Stimulated activated CD8-positive, alpha-beta memory T cell treated with anti-CD3 and anti-CD28 coated beads, Interleukin-7, amount 100 ng/mL, for 4 hours (primary cell): ENCODE data around the gene MARK1.

Experiments used
- DNase-seq, 2 donors: peaks; one replicate each; pipeline ENCODE4 v3.0.0-alpha.2; 2020; ENCODE audit warnings: low read depth in 2 of 2

The MARK1 gene

DNA sequence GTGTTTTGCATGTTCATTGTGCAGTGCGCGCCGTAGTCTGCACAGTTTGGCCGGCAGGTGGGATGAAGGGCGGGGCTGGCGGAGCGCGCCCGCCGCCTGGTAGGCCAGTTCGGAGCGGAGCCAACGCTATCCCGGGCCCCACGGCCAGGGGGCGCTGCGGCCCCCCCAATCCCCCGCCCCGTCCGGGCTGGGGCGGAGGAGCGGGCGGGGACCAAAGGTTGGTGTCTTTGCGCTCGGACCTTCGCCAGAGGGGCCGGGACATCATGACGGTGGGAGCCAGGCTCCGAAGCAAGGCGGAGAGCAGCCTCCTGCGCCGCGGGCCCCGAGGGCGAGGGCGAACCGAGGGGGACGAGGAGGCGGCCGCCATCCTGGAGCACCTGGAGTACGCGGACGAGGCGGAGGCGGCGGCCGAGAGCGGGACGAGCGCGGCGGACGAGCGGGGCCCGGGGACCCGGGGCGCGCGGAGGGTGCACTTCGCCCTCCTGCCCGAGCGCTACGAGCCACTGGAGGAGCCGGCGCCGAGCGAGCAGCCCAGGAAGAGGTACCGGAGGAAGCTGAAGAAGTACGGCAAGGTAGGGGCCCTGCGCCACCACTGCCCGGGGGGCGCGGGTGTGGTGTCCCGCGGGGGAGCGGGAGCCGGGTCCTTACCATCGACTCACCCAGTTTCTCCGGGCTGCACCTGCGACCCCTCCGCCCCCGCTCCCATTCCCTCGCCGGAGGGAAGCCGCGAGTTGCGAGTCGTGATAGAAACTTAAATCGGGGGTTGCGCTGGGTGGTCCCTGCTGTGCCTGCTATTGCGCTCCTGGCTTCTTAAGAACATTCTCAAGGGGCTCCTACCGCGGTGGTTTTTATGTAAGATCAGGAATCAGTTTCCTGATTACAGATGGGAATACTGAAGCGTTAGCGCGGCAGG lies 162.5 kb downstream of the MARK1 start, which contains the start of gene C1orf115:
TSS of gene C1orf115 (plus strand) at position 224 of the 913 bp plus-strand sequence. CDS start at position 264, 40 bp downstream.
- DNase-seq: peak; percentile 12 to 45

DNA sequence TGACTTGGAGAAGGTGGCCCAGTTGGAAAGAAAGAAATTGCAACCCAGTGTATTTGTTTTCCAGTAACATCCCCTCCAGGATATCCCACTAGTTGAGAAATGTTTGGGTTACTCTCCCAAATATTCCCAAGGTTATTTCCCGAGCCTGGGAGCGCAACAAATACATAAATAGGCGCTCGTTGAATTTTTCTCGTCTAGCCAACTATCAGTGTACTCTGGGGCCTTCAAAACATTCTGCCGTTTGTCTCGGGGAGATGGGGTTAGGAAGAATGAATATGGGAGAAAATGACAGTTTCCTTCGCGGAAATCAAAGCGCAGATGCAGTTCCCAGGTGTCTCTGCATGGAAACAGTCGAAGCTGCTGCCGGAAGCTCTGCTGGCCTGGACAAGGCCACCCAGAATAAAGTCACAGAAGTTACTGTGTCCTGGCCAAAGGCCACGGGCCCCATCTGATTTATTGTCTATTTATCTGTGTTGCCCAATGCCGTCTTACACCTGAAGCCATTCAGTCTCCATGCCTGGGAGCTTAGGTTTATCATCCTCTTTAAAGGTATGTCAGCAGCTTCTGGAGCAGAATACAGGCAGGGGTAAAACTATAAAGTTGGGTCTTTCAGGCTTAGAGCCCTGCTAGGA lies 163.2 kb downstream of the MARK1 start:
- DNase-seq: no peak

DNA sequence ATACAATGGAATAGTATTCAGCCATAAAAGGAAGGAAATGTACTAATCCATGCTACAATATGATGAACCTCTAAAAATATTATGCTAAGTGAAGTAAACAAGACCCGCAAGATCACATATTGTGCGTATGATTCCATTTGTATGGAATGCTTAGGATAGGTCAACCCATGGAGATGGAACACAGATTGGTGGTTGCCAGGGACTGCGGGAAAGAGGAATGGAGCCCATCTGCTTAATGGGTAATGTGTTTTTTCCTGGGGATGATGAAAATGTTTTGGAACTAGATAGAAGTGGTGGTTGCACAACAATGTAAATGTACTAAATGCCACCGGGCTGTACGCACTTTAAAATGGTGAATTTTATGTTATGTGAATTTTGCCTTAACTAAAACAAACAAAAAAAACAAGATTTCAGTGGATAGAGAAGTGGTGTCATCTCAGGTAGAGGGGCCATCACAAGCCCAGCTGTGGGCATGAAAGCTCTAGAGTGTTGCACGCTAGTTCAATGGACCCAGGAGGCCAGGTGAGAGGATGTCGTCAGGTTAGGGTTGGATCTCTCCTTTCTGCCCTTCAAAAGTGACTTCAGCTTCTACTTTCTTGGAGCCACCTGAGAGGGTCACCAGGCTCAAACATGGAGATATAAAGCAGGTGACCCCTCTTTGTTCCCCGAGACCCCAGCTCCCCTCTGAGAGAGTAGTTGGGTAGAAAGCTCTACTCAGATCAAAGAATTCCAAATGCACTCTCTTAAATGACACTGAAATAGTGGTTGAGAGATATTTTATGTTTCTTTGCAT lies 164.7 kb downstream of the MARK1 start:
- DNase-seq: no peak

DNA sequence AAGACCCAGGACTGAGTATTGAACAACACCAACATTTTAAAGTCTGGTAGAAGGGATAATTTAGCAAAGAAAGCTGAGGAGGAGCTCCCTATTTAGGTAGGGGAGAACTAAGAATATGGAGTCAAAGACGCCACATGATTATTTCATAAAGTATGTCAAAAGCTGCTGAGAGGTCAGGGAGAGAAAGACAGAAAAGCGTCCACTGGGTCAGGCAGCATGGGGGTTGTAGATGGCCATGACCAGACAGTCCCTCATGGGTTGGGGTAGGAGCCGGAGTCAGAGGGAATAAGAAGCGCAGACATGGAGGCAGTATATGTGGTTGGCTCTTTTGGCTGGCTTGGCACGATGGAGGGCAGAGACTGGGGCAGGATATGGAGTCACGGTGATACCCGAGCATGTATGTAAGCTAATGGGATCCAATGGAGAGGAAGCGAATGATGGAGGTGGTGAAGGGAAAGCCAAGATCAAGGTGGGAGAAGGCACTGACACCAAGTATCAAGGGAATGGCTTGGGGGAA lies 167.0 kb downstream of the MARK1 start:
- no peak for DNase-seq

DNA sequence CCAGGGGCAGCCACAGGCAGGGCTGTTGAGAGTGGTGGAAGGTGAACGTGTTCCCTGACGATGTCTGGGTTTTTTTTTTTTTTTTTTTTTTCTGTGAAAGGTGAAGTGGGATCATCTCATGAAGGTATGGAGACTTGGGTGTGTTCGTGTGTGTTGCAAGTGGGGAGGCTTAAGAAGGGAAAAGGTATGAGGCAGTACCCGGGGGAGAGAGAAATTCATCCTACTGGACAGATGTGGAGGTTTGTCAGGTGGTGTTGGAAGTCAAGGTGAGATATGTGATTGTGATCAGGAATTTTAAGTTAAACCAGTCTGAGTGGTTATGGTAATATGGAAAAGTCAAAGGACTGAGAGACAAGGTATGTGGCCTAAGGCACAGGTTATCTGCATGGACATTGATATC lies 167.5 kb downstream of the MARK1 start:
- no peak for DNase-seq

DNA sequence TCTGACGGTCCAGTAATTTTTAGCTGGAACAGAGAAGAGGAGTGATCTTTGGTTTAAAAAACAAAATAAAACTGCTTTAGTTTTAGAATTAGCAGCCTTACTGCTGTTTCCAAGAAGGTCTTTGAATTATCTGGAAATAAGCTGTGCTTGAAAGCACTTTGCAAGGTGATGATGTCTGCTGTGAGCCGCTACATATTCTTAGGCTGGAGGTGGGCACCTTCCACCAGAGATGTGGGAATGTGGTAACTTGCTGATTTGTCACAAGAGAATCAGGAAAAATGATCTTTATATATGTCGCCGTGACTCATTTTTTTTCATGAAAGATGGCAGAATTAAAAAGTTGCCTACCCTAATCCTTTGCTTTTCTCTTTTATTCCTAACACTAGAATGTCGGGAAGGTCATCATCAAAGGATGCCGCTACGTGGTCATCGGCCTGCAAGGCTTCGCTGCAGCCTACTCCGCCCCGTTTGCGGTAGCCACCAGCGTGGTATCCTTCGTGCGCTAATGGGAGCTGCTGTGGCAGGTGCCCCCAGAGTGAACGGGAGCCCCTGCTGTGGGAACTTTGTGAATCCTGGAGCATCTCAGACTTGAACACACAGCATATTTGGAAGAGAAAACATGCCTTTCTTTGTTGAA lies 168.4 kb downstream of the MARK1 start:
- no peak for DNase-seq

DNA sequence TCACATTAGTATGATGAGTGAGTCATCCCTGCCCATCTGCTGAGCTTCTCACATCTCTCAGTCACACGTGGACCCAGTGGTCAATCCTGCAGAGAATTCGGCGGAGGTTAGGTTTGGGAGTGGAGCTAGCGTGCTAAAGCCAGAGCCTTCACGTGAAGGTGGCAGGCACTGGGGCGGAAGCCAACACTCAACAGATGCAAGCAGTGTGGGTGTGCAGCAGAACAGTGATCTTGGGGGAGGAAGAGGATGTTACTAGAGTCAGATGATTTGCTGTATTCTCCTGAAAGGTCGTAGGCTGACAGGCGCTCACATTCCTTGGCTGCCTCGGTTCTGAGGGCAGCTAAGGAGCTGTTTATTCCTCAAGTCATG lies 168.9 kb downstream of the MARK1 start:
- no peak for DNase-seq

DNA sequence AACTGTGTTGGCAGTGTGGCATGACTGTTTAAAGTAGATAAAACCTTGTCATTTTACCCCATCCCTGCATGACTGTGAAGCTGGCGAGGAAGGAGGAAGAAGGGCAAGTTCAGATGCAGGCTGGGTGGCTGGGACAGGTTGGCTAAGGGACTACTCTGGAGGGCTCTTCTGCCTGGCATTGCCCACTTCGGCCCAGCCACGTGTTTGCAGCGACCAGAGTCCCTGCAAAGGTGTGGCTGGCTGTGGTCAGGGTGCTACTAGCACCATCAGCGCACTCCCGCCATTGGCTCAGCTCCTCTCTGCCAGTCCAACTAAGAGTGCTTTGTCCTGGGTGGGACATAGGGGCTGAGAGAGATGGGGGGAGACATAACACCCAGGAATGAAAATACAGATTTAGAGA lies 169.4 kb downstream of the MARK1 start:
- DNase-seq: no peak

DNA sequence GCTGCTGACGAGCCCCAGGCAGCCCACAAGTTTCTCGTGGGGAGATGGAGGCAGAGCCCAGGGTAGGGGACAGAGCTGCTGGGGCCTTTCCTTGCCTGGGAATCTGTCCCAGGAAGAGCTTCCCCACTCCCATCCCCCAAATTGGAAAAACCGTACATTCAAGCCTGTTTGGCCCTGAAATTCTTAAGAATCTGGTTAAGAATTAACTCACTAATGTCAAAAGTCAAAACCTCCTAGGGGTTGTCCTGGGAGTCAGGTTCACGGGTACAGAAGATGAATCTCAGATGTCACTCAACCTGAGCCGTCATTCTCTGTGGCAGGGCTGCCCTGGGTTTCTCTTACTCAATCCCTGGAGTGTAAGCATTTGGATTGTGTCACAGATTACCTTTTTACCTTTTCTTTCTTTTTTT lies 170.7 kb downstream of the MARK1 start:
- DNase-seq: no peak

DNA sequence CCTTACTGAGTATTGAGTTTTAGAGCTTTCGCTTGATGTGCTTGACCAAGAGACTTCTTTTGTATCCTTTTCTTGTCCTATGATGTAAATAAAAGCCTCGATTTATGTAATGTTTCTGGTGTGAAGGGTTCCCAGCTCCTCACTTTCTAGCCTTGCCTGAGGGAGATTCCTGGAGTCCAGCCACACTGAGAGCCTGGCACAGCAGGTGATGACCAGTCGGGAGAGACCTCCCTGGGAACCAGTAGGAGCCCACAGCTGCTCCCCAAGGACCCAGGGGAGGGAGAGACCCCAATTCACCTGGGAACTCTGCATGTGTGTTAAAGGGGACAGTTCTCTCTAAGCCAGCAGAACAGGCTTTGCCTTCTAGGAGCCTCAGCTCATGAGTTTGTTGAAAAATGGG lies 171.1 kb downstream of the MARK1 start:
- DNase-seq: no peak

DNA sequence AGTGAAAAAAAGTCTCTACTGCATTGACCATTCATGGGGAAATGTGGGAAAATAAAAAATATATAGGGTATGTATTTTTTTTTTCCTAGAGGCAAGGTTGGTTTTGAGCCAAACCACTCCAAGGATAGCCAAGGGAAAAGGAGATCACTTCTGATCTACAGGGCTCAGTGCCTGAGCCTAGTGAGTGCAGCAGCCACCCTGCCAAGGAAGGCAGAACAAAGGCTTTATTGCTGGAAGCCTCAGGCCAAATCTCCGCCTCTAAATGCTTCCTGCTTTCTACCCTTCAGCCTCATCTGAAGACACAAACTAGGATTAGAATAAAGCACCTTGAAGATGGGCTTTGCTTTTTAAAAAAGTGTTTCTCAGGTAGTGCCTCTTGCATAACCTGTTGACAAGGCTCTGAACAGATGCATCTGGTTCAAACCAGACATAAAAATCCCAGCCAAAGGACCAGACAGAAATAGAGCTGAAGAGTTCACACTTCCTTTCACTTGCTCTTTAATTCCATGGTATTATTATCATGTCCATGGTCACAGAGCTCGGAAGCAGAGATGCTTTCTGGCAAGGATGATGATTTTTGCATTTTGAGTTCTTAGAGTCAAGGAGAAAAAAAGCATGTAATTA lies 172.7 kb downstream of the MARK1 start:
- no peak for DNase-seq

DNA sequence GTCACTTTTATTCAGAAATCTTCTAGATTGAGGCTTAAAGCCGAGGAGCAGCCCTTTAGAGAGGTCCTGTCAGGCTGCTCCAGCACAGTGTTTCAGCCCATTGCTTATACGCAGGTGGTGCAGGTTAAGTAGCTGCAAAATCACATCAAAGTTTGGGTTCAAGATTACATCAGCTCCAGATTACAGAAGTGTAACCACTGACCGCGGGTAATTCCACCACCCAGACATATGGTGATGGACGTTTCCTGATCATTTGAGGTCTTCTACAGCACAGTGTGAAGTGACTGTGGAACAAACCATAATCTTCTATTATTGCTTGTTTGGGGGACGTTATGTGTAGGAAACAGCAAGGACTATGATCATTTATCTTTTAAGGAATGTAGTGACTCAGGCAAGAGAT lies 174.0 kb downstream of the MARK1 start:
- no peak for DNase-seq

DNA sequence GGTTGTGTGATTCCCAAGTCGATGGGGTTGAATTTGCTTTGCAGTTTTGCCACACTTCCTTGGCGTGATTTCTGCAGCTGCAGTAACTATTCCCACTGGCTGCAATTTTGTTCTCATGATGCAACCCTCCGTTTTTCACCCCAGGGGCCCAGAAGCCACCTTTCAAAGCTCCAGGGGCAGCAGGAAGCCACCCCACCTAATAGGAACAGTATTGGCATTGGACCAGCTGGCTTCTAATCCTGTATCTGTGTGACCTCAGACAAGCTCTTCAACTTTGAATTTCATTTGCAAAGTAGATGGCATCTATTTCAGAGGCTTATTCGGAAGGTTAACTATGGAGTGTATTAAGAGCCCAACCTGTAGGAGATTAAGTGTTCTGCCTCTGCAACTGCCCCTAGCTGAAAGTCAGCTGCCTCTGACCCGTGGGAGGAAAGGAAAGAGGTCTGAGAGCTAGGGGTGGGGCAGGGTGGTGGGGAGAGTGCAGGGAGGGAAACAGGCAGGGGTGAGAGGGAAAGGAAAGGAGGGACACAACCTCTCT lies 174.9 kb downstream of the MARK1 start:
- no peak for DNase-seq

DNA sequence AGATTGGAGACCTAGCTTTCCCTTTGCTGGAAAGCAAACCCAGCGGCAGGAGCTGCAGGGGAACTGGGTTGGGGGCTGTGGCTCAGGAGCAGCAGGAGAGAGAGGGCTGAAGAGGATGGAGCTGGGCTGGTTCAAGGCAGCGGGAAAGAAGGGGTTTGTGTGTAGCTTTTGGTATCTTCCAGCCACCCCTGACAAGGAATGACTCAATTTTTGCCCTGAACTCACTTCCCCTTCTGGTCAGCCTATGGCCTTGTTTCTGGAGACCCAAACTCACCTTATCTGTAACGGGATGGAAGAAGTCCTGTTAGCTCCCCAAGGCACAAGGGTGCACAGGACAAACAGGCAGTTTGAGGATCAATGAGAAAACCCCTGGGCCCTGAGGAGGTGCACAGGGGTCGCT lies 175.4 kb downstream of the MARK1 start:
- DNase-seq: no peak

DNA sequence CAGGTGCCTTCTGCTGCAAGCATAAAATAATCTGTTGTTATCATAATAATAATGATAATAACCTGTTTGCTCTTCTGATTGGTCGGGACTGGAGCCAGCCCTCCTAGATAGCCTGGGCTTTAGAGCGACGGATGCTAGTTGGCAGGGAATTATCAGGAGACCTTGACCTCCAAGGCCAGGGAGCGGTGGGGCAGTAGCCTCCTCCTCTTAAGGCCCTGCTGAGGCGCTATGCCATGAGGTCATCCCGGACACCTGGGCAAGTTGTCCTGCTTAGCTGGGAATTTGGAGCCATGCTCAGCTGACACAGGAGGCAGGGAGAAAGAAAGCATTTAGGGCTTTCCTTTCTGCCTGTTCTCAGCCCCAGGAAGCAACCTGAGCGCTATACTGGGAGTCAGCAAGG lies 177.8 kb downstream of the MARK1 start:
- DNase-seq: no peak

DNA sequence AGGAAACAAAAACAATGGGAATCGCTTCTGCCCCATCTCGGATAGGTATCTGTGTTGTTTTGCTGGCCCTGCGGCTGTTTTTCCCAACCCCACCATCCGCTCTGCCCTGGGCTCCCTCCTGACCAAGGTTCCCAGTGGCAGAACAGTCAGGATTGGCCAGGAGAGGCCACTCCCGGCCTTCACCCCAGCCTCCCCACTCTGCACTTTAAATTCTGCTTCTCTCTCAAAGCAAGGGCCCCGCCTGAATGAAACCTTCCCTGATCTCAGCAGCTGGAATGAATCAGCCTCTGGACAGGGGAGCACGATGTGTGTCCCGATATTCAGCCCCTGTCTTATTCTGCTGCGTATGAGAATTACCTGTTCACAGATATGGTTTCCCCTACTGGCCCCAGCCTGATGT lies 178.5 kb downstream of the MARK1 start:
- DNase-seq: no peak

DNA sequence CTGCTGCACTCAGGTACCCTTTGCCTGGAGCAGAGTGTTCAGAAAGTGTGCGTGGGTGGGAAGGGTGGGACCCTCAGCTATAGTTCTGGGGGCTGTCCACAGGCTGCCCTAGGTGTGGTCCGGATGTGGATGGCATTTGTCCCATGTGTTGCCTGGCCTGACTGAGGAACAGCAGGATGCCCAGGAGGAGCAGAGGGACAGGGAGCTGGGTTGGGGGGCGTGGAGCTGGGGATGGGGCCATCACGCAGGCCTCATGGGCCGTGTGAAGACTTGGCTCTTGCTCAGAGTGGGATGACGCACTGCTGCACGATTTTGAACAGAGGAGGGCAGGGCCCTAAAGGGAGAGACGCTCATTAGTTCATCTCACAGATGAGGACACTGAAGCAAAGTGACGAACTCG lies 179.2 kb downstream of the MARK1 start:
- DNase-seq: no peak

DNA sequence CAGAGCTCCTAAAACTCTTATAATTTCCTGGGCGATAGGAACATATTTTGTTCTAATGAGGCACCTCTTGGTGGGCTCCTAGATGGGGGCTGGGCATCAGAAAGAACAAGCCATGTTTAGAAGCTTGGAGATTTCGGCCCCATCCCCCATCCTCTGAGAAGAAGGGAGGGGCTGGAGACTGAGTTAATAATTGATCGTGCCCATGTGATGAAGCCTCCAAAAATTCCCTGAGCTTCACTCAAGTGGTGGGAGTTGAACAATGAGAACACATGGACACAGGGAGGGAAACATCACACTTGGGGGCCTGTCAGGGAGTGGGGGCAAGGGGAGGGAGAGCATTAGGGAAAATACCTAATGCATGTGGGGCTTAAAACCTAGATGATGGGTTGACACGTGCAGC lies 180.3 kb downstream of the MARK1 start:
- no peak for DNase-seq

DNA sequence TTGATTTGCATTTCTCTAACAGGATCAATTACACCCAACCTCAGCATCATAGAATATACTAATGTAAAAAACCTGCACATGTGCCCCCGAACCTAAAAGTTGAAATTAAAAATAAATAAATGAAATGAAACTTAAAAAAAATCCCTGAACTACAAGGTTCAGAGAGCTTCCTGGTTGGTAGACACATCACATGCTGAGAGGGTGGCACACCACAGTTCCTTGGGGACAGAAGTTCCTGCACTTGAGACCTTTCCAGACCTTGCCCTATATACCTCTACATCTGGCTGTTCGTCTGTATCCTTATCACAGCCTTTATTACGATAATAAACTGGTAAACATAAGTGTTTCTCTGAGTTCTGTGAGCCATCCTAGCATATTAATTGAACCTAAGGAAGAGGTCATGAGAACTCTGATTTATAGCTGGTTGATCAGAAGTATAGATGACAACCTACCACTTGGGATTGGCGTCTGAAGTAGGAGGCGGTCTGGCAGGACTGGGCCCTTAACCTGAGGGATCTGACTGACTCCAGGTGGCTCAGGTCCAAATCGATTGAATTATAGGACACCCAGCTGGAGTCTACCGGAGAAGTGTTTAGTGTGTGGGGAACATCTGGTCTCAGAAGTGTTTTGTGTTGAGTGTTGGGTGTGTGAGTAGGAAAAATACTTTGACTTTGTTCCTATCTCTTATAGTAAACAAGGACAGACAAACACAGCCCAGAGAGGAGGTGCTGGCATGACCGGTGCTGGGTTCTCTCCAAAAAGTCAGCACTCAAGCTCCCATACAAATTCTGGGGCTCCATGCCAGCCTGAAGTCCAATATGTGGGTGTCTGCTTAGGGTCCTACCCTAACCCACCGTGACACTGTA lies 181.2 kb downstream of the MARK1 start:
- no peak for DNase-seq

DNA sequence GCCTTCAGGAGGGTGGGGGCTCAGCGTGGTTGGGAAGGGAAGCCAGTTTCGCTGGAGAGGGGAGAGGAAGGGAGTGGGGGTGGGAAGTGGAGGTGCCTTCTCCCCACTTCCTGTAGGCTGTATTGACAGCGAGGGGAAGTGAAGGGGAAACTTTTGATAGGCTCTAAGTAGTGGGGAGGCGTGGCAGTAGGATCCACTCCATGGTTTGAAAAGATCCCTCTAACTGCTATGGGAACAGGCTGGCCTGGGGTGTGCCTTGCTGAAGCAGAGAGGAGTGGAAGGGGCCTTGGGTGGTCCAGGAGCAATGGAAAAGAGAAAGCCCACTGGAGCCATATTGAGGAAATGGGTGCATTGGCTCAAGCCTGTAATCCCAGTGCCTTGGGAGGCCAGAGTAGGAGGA lies 182.4 kb downstream of the MARK1 start:
- DNase-seq: no peak
